Right hindlimb (tissue), 1 donor: ENCODE results near the gene OTUD7B.
"Not testable (repeated sequence)": the region's sequence is repeated elsewhere in the genome, so short reads cannot be mapped to it uniquely, and the experiment has no call there.

ENCODE experiments used
- DNase-seq: peaks from one replicate; pipeline ENCODE4 v3.0.0-alpha.2; 2018

Gene OTUD7B

GRCh38 chr1:150010393-150011115, at the start of gene OTUD7B:
TSS of gene OTUD7B (minus strand) at chr1:150010726. CDS start at chr1:149977510, 33,216 bp downstream.
- DNase-seq: peak; percentile 91

GRCh38 chr1:150060260-150060659, 49.7 kb upstream of the OTUD7B start:
- no peak for DNase-seq

GRCh38 chr1:150056407-150056806, 45.9 kb upstream of the OTUD7B start:
- no peak for DNase-seq

GRCh38 chr1:150055507-150055906, 45.0 kb upstream of the OTUD7B start:
- DNase-seq: not testable (repeated sequence)

GRCh38 chr1:150053926-150054325, 43.4 kb upstream of the OTUD7B start:
- DNase-seq: no peak

- not testable (repeated sequence) for DNase-seq
Measured at GRCh38 chr1:150051905-150052412, 41.4 kb upstream of the OTUD7B start.

- DNase-seq: no peak
Measured at GRCh38 chr1:150051089-150051373, 40.5 kb upstream of the OTUD7B start.

GRCh38 chr1:150049926-150050325, 39.4 kb upstream of the OTUD7B start:
- no peak for DNase-seq

GRCh38 chr1:150034336-150034735, 23.8 kb upstream of the OTUD7B start:
- DNase-seq: no peak

GRCh38 chr1:150028322-150028721, 17.8 kb upstream of the OTUD7B start:
- DNase-seq: no peak

GRCh38 chr1:150024156-150024555, 13.6 kb upstream of the OTUD7B start:
- DNase-seq: no peak

GRCh38 chr1:150022357-150022756, 11.8 kb upstream of the OTUD7B start:
- no peak for DNase-seq

- DNase-seq: no peak
Measured at GRCh38 chr1:150021191-150021694, 10.7 kb upstream of the OTUD7B start.

GRCh38 chr1:150020711-150021110, 10.2 kb upstream of the OTUD7B start:
- no peak for DNase-seq

- no peak for DNase-seq
Measured at GRCh38 chr1:150018165-150018564, 7.6 kb upstream of the OTUD7B start.

- no peak for DNase-seq
Measured at GRCh38 chr1:150017206-150017750, 6.8 kb upstream of the OTUD7B start.

GRCh38 chr1:150015651-150016131, 5.2 kb upstream of the OTUD7B start:
- no peak for DNase-seq

GRCh38 chr1:150012611-150013010, 2.1 kb upstream of the OTUD7B start:
- peak; percentile 36 for DNase-seq

- DNase-seq: peak; percentile 67
Measured at GRCh38 chr1:150009604-150010392, 728 bp downstream of the OTUD7B start.

GRCh38 chr1:150008699-150009098, 1.8 kb downstream of the OTUD7B start:
- no peak for DNase-seq

GRCh38 chr1:150006881-150007421, 3.6 kb downstream of the OTUD7B start:
- DNase-seq: no peak

- no peak for DNase-seq
Measured at GRCh38 chr1:150005606-150006005, 4.9 kb downstream of the OTUD7B start.

GRCh38 chr1:150003801-150004200, 6.7 kb downstream of the OTUD7B start:
- DNase-seq: no peak
